ENCODE measurements around the gene DIPK2B.

DIPK2B gene

DNA sequence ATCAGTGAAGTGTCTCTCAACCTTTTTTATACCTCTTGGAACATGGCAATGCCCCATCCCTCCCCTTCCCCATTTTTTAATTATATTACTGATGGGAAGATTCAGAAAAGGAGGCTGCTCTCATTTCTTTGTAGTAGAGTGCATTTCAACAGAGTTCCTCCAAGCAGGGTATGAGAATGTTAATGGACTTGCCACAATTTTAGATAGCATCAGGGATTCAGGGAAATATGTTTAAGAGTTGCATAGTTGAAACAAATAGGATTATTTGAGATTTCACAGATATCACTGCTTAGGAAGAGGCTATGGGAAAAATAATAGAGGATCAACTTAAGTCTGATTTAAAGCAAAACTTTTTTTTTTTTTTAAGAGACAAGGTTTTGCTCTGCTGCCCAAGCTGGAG lies 46.2 kb downstream of the DIPK2B start:
- DNase-seq = no peak

DNA sequence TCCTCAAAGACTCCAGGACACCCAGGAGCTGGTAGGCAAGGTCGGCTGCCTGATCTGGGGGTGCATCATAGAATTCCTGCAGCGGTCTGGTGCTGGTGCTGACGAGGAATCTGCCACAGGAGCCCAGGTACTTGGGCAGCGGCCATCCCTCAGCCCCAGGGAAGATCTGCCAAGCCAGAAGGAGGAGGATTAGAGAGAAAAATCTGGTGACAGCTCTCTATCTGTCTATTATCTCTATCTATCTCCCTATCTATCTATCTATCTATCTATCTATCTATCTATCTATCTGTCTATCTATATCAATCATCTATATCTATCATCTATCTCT lies 46.7 kb downstream of the DIPK2B start:
- DNase-seq = no peak

Measured in GF-D8 (cell line).